ENCODE data around the gene USF2.
"Not testable (repeated sequence)": the region's sequence is repeated elsewhere in the genome, so short reads cannot be mapped to it uniquely, and the experiment has no call there.

The USF2 gene, protein sequence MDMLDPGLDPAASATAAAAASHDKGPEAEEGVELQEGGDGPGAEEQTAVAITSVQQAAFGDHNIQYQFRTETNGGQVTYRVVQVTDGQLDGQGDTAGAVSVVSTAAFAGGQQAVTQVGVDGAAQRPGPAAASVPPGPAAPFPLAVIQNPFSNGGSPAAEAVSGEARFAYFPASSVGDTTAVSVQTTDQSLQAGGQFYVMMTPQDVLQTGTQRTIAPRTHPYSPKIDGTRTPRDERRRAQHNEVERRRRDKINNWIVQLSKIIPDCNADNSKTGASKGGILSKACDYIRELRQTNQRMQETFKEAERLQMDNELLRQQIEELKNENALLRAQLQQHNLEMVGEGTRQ

DNA sequence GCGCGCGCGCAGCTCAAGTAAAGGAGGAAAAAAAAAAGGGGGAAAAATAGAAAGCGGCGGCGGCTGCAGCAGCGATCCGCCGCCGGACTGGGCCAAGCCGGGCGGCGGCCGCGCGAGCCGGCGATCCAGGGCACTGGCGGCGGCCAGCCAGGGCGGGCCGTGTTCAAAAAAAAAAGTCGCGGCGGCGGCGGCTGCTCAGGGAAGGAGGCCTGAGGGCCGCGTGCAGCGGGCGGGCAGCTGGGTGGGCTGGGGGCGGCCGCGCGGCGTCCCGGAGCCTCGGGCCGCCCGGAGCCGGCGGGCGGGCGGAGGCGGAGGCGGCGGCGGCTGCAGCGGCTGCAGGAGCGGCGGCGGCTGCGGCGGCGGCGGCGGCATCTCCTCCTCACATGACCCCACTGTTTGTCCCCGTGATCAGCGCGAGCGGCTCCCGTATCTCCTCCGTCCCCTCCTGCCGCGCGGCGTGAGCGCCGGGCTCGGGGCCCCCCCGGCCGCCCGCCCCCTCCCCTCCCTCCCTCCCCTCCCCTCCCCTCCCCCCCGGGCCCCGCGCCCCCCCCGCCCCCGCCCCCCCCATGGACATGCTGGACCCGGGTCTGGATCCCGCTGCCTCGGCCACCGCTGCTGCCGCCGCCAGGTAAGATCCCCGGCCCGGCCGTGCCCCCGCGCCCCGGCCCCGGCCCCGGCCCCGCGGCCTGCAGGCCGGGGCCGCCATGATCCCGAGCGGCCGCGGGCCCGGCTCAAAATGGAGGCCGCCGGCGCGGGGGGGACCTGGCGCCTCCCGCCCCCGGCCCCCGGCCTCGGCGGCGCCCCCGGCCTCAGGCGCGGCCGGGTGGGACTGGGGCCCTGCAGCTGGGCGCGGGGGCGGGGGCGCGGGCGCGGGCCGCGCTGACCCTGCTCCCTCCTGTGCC, at the start of gene USF2:
USF2 (plus strand) TSS at position 427 of the 902 bp plus-strand sequence; CDS start at position 567, 140 bp downstream.
- peak within 1 kb of the TSS; percentile 98 for H3K27ac Mint-ChIP-seq
- peak within 1 kb of the TSS; percentile 95 for H3K4me3 Mint-ChIP-seq

DNA sequence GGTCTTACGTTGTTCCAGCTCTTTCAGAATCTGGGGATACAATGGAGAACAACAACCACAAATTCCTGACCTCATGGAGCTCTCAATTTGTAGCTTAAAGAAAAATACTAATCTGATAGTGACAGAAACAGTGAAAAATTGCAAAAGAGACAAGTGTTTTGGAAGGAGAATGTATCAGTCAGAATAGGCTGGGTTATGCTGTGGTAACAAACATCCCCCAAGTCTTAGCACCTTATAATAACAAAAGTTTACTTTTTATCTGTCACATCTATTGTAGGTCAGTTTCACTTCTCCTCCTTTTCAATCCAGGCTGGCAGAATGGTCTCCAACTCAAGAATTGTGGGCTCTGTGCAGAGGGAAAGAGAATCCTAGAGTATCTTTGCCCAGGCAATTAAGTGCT, 49.8 kb upstream of the USF2 start:
- no peak overlapping the region for H3K4me3 Mint-ChIP-seq
- H3K27ac Mint-ChIP-seq = no peak overlapping the region
- no peaks in the 10 kb centered on the region for H3K27me3 Mint-ChIP-seq
- no peaks in the 10 kb centered on the region for H3K9me3 Mint-ChIP-seq
- peaks cover 62% of the 10 kb centered on the region for H3K4me1 Mint-ChIP-seq
- H3K36me3 Mint-ChIP-seq = no peaks in the 10 kb centered on the region

More for the DNA sequence above, at the start of gene USF2:
- Mint-ChIP-seq H3K36me3 (peaks cover 2% of the 10 kb centered on the region), H3K27me3 (no peaks in the 10 kb centered on the region), H3K9me3 (no peaks in the 10 kb centered on the region), H3K4me1 (peaks cover 44% of the 10 kb centered on the region)

DNA sequence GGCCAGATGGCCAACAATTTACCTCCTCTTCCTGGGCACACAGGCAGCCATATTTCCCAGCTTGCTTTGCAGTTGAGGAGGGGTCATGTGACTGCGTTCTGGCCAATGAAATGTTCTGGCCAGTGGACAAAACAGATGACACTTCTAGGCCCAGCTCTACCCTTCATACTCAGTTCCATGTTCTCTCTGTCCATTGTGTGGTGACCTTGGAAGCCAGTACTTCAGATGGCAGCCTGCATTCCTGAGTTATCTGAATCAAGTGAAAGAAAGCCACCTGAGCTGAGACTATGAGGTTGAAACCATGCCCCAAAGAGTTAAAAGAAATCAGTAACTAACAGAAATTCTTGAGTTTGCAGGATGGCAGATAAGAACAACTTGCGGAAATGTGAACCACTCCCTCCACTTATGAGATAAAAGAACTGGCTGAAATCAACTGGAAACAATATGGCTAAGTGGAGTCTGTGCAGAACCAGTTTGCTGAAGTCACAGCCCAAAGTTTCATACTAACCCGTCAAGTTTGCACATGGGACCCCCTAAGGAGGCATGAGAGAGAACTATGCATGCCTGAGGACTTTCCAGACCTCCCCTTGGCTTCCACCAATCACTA, 48.3 kb upstream of the USF2 start:
- H3K36me3 Mint-ChIP-seq = no peaks in the 10 kb centered on the region
- H3K4me1 Mint-ChIP-seq = peaks cover 55% of the 10 kb centered on the region
- no peaks in the 10 kb centered on the region for H3K27me3 Mint-ChIP-seq
- no peak overlapping the region for H3K4me3 Mint-ChIP-seq
- H3K27ac Mint-ChIP-seq = no peak overlapping the region
- H3K9me3 Mint-ChIP-seq = no peaks in the 10 kb centered on the region

DNA sequence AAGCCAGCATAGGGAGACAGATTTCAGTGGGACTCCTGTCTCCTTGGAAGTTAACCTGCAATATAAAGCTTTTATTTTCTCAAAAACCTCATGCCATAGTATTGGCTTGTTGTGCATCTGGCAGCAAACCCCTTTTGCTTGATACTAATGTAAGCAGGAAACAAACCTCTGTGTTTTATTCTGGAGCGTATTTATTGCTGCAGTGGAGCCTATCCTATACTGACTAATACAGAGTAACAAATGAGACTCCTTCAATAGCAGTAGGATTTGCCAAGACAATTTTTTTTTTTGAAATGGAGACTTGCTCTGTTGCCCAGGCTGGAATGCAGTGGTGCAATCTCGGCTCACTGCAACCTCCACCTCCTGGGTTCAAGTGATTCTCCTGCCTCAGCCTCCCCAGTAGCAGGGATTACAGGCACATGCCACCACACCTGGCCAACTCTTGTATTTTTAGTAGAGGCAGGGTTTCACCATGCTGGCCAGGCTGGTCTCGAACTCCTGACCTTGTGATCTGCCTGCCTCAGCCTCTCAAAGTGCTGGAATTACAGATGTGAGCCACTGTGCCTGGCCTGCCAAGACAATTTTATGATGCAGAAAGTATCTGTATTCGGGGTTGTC, 47.7 kb upstream of the USF2 start:
- H3K4me3 Mint-ChIP-seq, H3K27ac Mint-ChIP-seq, H3K36me3 Mint-ChIP-seq, H3K27me3 Mint-ChIP-seq, H3K9me3 Mint-ChIP-seq: not testable (repeated sequence)
- peaks cover 55% of the 10 kb centered on the region for H3K4me1 Mint-ChIP-seq

DNA sequence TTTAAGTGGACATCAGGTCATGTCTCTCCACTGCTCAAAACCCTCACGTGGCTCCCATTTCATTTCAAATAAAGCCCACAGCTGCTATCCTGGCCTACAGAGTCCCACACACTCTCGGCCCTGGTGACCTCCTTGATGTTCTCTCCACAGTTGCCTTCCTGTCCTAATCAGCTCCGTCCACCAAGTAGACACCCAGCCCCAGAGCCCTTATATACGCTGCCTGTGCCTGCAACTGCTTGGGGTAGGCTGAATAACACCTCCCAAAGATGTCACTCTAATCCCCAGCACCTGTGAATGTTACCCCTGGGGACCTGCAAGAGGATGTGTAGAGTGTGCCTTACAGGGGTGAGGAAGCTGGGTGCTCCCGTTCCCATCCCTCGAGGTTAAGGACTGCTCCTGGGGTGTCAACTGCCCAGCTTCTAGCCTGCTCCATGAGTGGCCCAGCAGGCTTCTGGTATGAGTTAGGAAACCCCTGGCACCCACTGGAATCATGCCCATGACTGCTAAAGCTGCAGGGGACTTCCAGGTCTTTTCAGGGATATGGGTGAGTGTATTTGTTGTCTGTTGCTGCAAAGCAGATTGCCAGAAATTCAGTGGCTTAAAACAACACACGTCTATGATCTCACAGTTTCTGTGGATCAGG, 46.3 kb upstream of the USF2 start:
- Mint-ChIP-seq H3K4me3 (no peak overlapping the region), H3K4me1 (peaks cover 51% of the 10 kb centered on the region), H3K27ac (peak overlapping the region; percentile 10), H3K36me3 (no peaks in the 10 kb centered on the region), H3K27me3 (no peaks in the 10 kb centered on the region), H3K9me3 (no peaks in the 10 kb centered on the region)

DNA sequence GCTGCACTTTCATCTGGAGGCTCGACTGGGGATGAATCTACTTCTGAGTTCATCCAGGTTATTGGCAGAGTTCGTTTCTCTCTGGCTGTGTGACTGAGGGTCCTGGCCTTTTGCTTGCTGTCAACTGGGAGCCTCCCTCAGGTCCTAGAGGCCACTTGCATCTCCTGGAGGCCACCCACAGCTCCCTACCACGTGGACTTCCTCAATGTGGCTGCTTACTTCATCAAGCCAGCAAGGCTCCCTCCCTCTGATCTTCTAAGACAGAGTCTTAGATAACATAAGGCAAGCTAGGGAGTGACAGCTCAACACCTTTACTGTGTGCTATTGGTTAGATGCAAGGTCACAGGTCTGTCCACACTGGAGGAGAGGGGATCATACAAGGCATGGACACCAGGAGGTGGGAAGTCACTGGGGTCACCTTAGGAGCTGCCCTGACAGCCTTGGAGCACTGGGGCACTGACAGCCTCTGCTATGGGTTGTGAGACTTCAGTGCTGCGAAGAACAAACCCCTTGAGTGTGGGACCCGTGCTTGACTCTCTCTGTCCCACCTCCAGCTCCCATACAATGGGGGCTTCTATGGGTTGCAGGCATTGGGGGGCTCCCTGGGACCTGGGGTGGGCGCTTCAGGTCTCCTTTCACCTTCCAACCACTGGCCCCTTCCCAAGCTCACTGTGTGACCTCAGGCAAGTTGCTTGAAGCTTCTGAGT, 45.5 kb upstream of the USF2 start:
- peaks cover 51% of the 10 kb centered on the region for H3K4me1 Mint-ChIP-seq
- no peak overlapping the region for H3K4me3 Mint-ChIP-seq
- H3K27me3 Mint-ChIP-seq = no peaks in the 10 kb centered on the region
- H3K36me3 Mint-ChIP-seq = no peaks in the 10 kb centered on the region
- H3K9me3 Mint-ChIP-seq = no peaks in the 10 kb centered on the region
- H3K27ac Mint-ChIP-seq = no peak overlapping the region

DNA sequence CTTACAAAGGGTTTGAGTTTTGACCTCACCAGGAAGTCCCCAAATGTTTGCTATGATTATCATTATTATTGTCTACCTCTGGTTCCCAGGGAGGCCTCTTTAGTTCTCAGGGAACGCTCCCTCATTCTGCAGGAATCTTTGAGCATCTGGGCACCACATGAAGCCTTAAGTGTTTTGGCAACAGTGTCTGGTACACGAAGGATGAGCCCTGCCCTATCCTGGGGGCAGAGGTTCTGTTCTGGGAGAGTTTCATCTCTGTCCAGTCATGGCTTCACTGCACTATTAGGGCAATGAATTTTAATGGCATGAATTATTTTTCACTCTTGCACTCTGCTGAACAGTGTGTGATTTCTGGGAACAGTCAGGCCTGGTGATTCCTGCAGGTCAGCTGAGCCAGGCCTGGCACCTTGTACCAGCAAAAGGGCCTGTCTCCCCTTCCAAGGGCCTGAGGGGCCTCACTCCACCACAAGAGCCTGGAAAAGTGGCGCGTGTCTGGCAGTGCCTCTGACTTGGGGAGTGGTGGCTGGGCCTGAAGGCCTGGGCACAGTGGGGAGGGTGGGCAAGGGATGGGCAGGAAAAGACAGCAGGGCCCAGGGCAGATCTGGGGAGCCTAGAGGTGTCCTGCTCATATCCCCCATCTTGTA, 44.8 kb upstream of the USF2 start:
- Mint-ChIP-seq H3K27ac (peak overlapping the region; percentile 4), H3K4me3 (no peak overlapping the region), H3K4me1 (peaks cover 51% of the 10 kb centered on the region), H3K36me3 (no peaks in the 10 kb centered on the region), H3K27me3 (no peaks in the 10 kb centered on the region), H3K9me3 (no peaks in the 10 kb centered on the region)

DNA sequence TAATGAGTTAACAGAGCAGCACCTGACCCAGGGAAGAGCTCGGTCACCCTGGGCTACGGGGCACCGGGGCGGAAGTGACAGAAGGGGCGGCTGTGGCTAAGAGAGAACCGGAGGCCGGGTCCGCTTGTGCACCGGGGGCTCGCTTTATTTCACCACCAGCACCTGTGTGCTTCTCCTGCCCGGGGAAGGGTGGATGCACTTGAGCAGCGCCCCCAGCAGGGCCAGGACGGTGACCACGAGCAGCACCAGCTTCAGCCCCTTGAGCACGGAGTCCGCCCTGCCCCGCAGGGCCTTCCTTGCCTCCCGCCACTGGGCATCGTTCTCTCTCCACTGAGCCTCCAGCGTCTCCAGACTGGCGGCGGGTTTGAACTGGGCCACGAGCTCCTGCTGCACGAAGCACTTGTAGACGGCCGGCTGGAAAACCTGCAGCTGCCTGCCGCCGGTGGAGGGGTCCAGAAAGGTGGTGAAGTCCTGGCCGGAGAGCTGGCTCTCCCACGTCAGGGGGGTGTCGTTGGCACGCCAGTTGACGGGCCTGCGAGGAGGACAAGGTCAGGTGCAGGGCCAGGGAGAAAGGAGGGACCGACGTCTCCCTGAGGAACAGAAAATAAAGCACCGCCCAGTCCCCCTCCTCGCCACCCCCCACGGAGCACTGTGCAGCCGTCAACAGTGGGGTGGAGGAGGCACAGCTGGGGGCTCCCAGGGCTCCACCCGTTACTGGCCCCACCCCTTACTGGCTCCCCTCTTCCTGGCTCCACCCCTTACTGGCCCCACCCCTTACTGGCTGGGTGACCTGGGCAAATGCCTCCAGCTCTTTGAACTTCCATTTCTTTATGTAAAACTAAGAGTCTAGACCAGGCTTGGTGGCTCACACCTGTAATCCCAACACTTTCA, 43.8 kb upstream of the USF2 start:
- Mint-ChIP-seq H3K27me3 (no peaks in the 10 kb centered on the region), H3K27ac (no peak overlapping the region), H3K9me3 (no peaks in the 10 kb centered on the region), H3K36me3 (no peaks in the 10 kb centered on the region), H3K4me1 (peaks cover 46% of the 10 kb centered on the region), H3K4me3 (no peak overlapping the region)

DNA sequence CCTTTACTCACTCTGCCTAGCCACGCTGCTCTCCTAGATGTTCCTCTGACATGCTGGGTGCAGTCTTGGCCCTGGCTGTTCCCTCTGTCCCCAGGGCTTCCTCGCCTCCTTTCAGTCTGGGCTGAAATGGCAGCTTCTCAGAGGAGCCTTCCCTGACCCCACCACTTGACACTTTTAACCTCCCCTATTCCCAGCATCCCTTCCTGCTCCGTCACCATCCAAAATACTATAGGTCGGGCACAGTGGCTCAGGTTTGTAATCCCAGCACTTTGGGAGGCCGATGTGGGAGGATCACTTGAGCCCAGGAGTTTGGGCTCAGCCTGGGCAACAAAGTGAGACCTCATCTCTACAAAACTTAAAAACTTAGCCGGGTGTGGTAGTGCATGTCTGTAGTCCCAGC, 42.8 kb upstream of the USF2 start:
- no peaks in the 10 kb centered on the region for H3K36me3 Mint-ChIP-seq
- no peak overlapping the region for H3K4me3 Mint-ChIP-seq
- no peaks in the 10 kb centered on the region for H3K9me3 Mint-ChIP-seq
- no peaks in the 10 kb centered on the region for H3K27me3 Mint-ChIP-seq
- H3K4me1 Mint-ChIP-seq = peaks cover 37% of the 10 kb centered on the region
- peak overlapping the region; percentile 32 for H3K27ac Mint-ChIP-seq

DNA sequence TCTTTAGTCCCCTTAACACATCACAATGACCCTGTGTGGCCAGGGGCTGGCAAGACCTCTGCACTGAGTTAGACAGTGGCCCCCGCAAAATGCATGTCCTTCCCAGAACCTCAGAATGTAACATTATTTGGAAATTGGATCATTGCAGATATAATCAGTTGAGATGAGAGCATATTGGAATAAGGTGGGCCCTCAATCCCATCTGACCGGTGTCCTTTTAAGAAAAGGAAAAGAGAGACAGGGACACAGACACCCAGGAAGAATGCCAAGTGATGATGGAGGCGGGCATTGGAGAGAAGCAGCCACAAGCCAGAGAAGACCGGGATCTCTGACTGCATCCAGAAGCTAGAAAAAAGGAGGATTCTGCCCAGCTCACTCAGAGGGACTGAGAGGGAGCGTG, 42.0 kb upstream of the USF2 start:
- Mint-ChIP-seq H3K4me3 (no peak overlapping the region), H3K4me1 (peaks cover 32% of the 10 kb centered on the region), H3K36me3 (no peaks in the 10 kb centered on the region), H3K27ac (no peak overlapping the region), H3K9me3 (no peaks in the 10 kb centered on the region), H3K27me3 (no peaks in the 10 kb centered on the region)

DNA sequence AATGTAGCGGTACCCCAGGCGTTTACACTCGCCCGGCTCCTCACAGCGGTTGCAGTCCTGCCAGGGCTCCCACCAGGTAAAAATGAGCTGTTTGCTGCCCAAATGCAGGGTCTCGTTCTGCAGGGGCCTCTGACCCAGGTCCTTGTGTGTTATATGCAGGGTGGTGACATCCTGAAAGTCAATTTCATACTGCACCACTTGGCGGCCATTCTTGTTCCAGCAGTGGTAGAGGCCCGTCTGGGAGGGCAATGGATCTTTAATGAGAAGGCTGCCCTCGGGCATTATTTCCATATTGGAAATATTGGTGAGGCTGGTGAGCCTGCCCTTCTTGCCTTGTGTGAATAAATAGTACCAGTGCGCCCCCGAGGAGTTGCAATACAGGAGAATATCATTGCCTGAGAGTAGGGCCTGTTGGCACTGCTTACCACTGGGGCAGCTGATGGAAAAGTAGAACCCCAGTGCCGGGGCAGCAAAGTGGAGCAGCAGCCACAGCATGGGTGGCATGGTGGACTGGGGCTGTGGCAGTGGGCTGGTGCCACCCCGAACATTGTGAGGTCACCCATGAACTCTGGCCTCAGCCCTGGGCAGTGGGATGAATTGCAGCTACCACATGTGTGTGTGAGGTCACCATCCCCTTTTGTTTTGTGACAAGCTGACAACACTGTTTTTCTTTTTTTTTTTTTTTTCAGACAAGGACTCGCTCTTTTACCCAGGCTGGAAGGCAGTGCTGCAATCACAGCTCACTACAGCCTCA, 40.4 kb upstream of the USF2 start, which contains the start of gene FAM187B:
FAM187B (minus strand) TSS at position 563 of the 754 bp plus-strand sequence; CDS start at position 504, 59 bp downstream.
- Mint-ChIP-seq H3K27ac (peak within 1 kb of the TSS; percentile 65), H3K4me3 (no peak within 1 kb of the TSS), H3K27me3 (no peaks in the 10 kb centered on the region), H3K4me1 (peaks cover 25% of the 10 kb centered on the region), H3K36me3 (no peaks in the 10 kb centered on the region), H3K9me3 (no peaks in the 10 kb centered on the region)

DNA sequence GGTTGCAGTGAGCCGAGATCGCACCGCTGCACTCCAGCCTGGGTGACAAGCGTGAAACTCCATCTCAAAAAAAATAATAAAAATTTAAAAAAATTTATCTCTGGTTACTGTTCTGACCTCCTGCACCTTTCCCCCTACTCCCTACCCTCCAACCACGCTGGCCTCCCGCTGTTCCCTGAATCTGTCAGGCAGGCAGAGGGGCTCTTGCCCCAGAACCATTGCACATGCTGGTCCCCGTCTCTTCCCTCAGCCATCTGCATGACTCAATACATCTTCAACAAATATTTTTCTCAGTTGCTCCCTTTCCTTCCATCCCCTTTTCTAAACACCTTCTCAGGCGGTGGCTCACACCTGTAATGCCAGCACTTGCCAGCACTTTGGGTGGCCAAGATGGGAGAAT, 39.2 kb upstream of the USF2 start:
- Mint-ChIP-seq H3K27ac (no peak overlapping the region), H3K4me3 (no peak overlapping the region), H3K9me3 (no peaks in the 10 kb centered on the region), H3K36me3 (no peaks in the 10 kb centered on the region), H3K27me3 (no peaks in the 10 kb centered on the region), H3K4me1 (peaks cover 15% of the 10 kb centered on the region)
